HepG2 (cell line): ENCODE measurements around the gene GSPT1. TPM values are rescaled to one million over a fixed set of nuclear protein-coding genes. Genes with fewer than 3 reads are reported as not detected.
A peak's percentile ranks its signal among the peaks of the same experiment; 100 is the strongest.

Experiments
- ARNTL ChIP-seq: sonication (generic); formaldehyde crosslinking; IDR thresholded peaks from 2 replicates; pipeline ENCODE4 v1.4.0; 2020; ENCODE audit warnings: mild to moderate bottlenecking, missing genetic modification reagents
- ATM ChIP-seq: fragments of 450-650 bp; IDR thresholded peaks from 2 replicates; pipeline ENCODE4 v1.7.1; 2017; ENCODE audit warnings: mild to moderate bottlenecking, borderline replicate concordance
- CC2D1A ChIP-seq: sonication (generic); formaldehyde crosslinking; IDR thresholded peaks from 2 replicates; pipeline ENCODE4 v1.8.1; 2023; ENCODE audit warnings: mild to moderate bottlenecking, missing genetic modification reagents
- CCDC6 ChIP-seq: sonication (generic); formaldehyde crosslinking; IDR thresholded peaks from 2 replicates; pipeline ENCODE4 v1.8.1; 2022; ENCODE audit warnings: mild to moderate bottlenecking, missing genetic modification reagents, moderate library complexity
- DPF2 ChIP-seq: sonication (generic); formaldehyde crosslinking; IDR thresholded peaks from 2 replicates; pipeline ENCODE4 v1.4.0; 2020; ENCODE audit warnings: mild to moderate bottlenecking, low read depth, missing genetic modification reagents, borderline replicate concordance
- FLYWCH1 ChIP-seq: sonication (generic); formaldehyde crosslinking; IDR thresholded peaks from 2 replicates; pipeline ENCODE4 v1.8.1; 2023; ENCODE audit warnings: mild to moderate bottlenecking, missing genetic modification reagents
- FOXJ3 ChIP-seq: sonication (generic); formaldehyde crosslinking; IDR thresholded peaks from 2 replicates; pipeline ENCODE4 v1.4.0; 2020; ENCODE audit warnings: missing genetic modification reagents, mild to moderate bottlenecking, borderline replicate concordance
- FOXK1 ChIP-seq: sonication (generic); formaldehyde crosslinking; IDR thresholded peaks from 2 replicates; pipeline ENCODE4 v1.4.0; 2020; ENCODE audit warnings: low read depth, missing genetic modification reagents, borderline replicate concordance
- GFI1 ChIP-seq: sonication (generic); formaldehyde crosslinking; IDR thresholded peaks from 2 replicates; pipeline ENCODE4 v1.5.0; 2020; ENCODE audit warnings: missing genetic modification reagents, mild to moderate bottlenecking, borderline replicate concordance
- MXD4 ChIP-seq: IDR thresholded peaks from 2 replicates; pipeline ENCODE4 v1.6.1; 2016; ENCODE audit warnings: mild to moderate bottlenecking, missing biosample characterization, missing genetic modification reagents
- NCOR1 ChIP-seq: fragments of 200-600 bp; sonication (generic); IDR thresholded peaks from 2 replicates; pipeline ENCODE4 v1.7.0; 2017; ENCODE audit warnings: antibody characterized with exemption, low read length, borderline replicate concordance
- NFYC ChIP-seq: IDR thresholded peaks from 2 replicates; pipeline ENCODE4 v1.6.1; 2016; ENCODE audit warnings: missing genetic modification reagents, missing compliant biosample characterization
- RBFOX2 ChIP-seq: fragments of 200-400 bp; formaldehyde crosslinking; IDR thresholded peaks from 2 replicates; pipeline ENCODE4 v1.6.1; 2017; ENCODE audit warnings: low read depth, mild to moderate bottlenecking, low read length
- RFX5 ChIP-seq: IDR thresholded peaks from 2 replicates; pipeline ENCODE4 v1.6.1; 2011; ENCODE audit warnings: low read depth, low read length, improper control_type of control experiment
- RNF2 ChIP-seq: fragments of 450-650 bp; conservative IDR thresholded peaks from 2 replicates; pipeline ENCODE4 v1.6.1; 2016; ENCODE audit warnings: low read depth
- SP4 ChIP-seq: sonication (generic); formaldehyde crosslinking; IDR thresholded peaks from 2 replicates; pipeline ENCODE4 v1.8.1; 2023; ENCODE audit warnings: mild to moderate bottlenecking, missing genetic modification reagents
- STAG1 ChIP-seq: sonication (generic); formaldehyde crosslinking; IDR thresholded peaks from 2 replicates; pipeline ENCODE4 v1.4.0; 2020; ENCODE audit warnings: missing genetic modification reagents
- ZBTB26 ChIP-seq: IDR thresholded peaks from 2 replicates; pipeline ENCODE4 v1.6.1; 2016; ENCODE audit warnings: missing compliant biosample characterization, missing genetic modification reagents, borderline replicate concordance
- ZBTB38 ChIP-seq: sonication (generic); formaldehyde crosslinking; IDR thresholded peaks from 2 replicates; pipeline ENCODE4 v1.5.1; 2020; ENCODE audit warnings: mild to moderate bottlenecking, missing genetic modification reagents
- ZFP36L2 ChIP-seq: sonication (generic); formaldehyde crosslinking; IDR thresholded peaks from 2 replicates; pipeline ENCODE4 v1.4.0; 2020; ENCODE audit warnings: missing genetic modification reagents
- ZNF160 ChIP-seq: sonication (generic); formaldehyde crosslinking; IDR thresholded peaks from 2 replicates; pipeline ENCODE4 v1.8.0; 2022; ENCODE audit warnings: mild to moderate bottlenecking, inconsistent platforms, missing genetic modification reagents
- ZNF317 ChIP-seq: sonication (generic); formaldehyde crosslinking; IDR thresholded peaks from 2 replicates; pipeline ENCODE4 v1.5.0; 2020; ENCODE audit warnings: mild to moderate bottlenecking, missing genetic modification reagents
- ZNF574 ChIP-seq: sonication (generic); formaldehyde crosslinking; IDR thresholded peaks from 2 replicates; pipeline ENCODE4 v1.4.0; 2020; ENCODE audit warnings: missing genetic modification reagents
- polyA plus RNA-seq, 8 experiments: library from polyadenylated mRNA; depleted of rRNA in 3 of 8; stranded (reverse) in 7 of 8; unstranded in 1 of 8; fragments of >200 nt; fragmentation: Illumina TruSeq in 4 of 8; extraction: Trizol in 4 of 8; gene quantifications; 2 replicates each; pipeline versions ENCODE4 v1.2.1 to v1.2.3, GENCODE V29; 2011 to 2016; ENCODE audit warnings: low read depth in 4 of 8, missing spikeins in 1 of 8, mixed read lengths in 1 of 8; ENCODE audit not compliant: insufficient read depth in 1 of 8
- total RNA-seq, 5 experiments: library from RNA; depleted of rRNA; stranded (reverse); fragments of >200 nt; fragmentation: Illumina TruSeq; extraction: Trizol; gene quantifications; 2 replicates each; pipeline ENCODE4 v1.2.3, GENCODE V29; 2016; ENCODE audit warnings: low read depth in 1 of 5
- TF ChIP-seq, protein P1 (sequence below): sonication (generic); formaldehyde crosslinking; IDR thresholded peaks from 2 replicates; pipeline ENCODE4 v1.4.0; 2020; ENCODE audit warnings: missing genetic modification reagents
- TF ChIP-seq, protein P2 (sequence below): sonication (generic); formaldehyde crosslinking; IDR thresholded peaks from 2 replicates; pipeline ENCODE4 v1.8.0; 2022; ENCODE audit warnings: missing genetic modification reagents, mild to moderate bottlenecking, inconsistent platforms, borderline replicate concordance

Gene GSPT1
- total and polyA plus RNA-seq, 2 of the 13 experiments (the other 11 are each of a cell fraction or from before 2014, with no cell fraction given) = 120 to 316 TPM

DNA sequence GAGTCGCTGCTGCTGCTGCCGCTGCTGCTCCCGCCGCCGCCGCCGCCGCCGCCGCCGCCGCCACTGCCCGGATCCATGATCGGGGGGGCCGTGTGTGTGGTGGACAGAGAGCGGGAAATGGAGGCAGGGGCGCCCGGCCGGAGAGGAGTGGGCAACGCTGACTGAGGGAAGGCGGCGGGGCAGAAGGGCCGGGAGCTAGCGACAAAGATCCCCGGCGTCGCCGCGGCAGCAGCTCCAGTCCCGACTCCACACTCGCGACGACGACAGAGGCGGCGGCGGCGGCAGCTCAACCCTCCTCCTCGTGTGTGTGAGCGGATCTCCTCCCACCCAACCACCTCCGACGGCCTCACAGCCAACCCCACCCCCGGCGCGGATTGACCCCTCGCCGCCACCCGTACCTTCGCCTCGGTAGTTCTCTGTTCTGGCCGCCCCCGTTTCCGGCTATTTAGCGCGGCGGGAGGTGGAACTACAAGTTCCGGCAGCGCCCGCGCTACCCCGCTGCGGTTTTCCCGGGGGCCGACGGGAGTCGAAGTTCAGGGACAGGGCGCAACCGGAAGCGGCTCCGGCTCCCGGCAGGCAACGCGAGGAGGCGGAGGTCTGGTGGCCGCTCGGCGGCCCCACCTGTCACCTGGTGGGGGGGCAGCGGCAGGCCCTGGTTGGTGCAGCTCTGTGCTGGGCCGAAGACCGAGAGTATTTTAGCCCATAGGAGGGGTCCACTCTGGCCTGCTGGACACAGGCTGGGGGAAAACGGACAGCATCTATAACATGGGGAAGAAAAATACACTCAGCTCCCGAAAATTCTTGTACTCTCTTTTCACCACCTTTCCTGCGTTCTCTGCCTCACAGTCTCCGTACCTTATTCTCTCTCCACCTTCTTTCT lies at the start of gene GSPT1 (continued):
- TF ChIP-seq ZFP36L2 (CRISPR knock-in tag) (no peak; the same call in 1 of the 2 replicates), RNF2 (no peak; the same call in 1 of the 2 replicates), ARNTL (CRISPR knock-in tag) (peak; percentile 87), FOXJ3 (CRISPR knock-in tag) (peak; percentile 81; the same call in 1 of the 2 replicates), STAG1 (no peak), DPF2 (CRISPR knock-in tag) (peak; percentile 37; the same call in 1 of the 2 replicates), ATM (no peak), NFYC (CRISPR knock-in tag) (peak; percentile 74), GFI1 (CRISPR knock-in tag) (peak; percentile 51), NCOR1 (no peak; the same call in 1 of the 2 replicates), RBFOX2 (peak; percentile 98), CC2D1A (CRISPR knock-in tag) (no peak), ZNF574 (peak; percentile 96), ZNF160 (CRISPR knock-in tag) (peak; percentile 88), MXD4 (peak; percentile 96), ZNF317 (CRISPR knock-in tag) (peak; percentile 88), SP4 (CRISPR knock-in tag) (peak; percentile 97), ZBTB26 (CRISPR knock-in tag) (0 out of 2 replicates have a peak, but pooled peaks have one; percentile 71), RFX5 (peak; percentile 31; the same call in 1 of the 2 replicates), ZBTB38 (CRISPR knock-in tag) (peak; percentile 83), CCDC6 (CRISPR knock-in tag) (peak; percentile 36; the same call in 1 of the 2 replicates), FOXK1 (CRISPR knock-in tag) (peak; percentile 98), FLYWCH1 (CRISPR knock-in tag) (no peak)
- TF ChIP-seq, protein P1, sequence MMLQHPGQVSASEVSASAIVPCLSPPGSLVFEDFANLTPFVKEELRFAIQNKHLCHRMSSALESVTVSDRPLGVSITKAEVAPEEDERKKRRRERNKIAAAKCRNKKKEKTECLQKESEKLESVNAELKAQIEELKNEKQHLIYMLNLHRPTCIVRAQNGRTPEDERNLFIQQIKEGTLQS (CRISPR knock-in tag) = peak; percentile 68
- TF ChIP-seq, protein P2, sequence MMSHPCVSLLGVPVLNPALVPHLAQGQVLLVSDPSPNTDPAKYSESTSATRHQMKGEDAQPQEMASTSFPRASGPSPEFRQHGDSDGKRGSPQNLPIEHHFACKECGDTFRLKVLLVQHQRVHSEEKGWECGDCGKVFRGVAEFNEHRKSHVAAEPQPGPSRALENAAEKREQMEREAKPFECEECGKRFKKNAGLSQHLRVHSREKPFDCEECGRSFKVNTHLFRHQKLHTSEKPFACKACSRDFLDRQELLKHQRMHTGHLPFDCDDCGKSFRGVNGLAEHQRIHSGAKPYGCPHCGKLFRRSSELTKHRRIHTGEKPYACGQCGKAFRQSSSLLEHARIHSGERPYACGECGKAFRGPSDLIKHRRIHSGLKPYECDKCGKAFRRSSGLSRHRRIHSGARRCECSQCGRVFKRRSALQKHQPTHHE (CRISPR knock-in tag) = peak; percentile 17; the same call in 1 of the 2 replicates
